HG02852 (cell line): ENCODE measurements around the gene KRTAP1-5.
"Not testable (repeated sequence)": the region's sequence is repeated elsewhere in the genome, so short reads cannot be mapped to it uniquely, and the experiment has no call there.

Source experiments
- ATAC-seq: cut with Tn5 transposase; IDR thresholded peaks from one replicate; pipeline ENCODE4 v1.9.1; 2021; ENCODE audit warnings: mild to moderate bottlenecking, moderate library complexity; ENCODE audit not compliant: unreplicated experiment

KRTAP1-5 gene, protein sequence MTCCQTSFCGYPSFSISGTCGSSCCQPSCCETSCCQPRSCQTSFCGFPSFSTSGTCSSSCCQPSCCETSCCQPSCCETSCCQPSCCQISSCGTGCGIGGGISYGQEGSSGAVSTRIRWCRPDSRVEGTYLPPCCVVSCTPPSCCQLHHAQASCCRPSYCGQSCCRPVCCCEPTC

DNA sequence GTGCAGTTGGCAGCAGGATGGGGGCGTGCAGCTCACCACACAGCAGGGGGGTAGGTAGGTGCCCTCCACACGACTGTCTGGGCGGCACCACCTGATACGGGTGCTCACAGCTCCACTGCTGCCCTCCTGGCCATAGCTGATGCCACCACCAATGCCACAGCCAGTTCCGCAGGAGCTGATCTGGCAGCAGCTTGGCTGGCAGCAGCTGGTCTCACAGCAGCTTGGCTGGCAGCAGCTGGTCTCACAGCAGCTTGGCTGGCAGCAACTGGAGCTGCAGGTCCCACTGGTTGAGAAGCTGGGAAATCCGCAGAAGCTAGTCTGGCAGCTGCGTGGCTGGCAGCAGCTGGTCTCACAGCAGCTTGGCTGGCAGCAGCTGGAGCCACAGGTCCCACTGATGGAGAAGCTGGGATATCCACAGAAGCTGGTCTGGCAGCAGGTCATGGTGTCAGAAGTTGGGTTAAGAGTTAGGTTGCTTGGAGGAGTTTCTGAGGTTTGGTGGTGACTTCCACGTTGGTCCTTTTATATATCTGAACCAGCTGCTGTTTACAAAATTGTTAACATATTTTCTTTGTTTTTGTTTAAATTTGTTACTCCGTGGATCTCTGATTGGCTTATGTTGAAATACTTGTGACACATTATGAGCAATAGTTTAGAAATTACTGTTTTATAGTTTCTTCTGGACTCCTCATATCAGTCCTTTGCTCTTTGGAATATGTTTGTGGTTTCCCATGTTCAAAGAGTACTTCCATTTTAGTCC is at the start of gene KRTAP1-5:
Gene KRTAP1-5, minus strand, starts transcription at position 494 of the 757 bp plus-strand sequence. Its CDS starts 53 bp downstream, at position 441.
- ATAC-seq: no peak

DNA sequence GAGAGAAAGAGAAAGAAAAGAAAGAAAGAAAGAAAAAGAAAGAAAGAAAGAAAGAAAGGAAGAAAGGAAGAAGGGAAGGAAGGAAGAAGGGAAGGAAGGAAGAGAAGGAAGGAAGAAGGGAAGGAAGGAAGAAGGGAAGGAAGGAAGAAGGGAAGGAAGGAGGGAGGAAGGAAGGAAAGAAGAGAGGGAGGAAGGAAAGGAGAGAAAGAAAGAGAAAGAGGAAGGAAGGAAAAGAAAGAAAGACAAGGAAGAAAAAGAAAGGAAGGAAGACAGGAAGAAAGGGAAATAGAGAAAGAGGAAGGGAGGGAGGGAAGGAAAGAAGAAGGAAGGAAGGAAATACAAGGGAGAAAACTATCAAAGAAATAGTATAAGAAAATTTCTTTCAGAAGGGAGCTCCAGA is 49.8 kb upstream of the KRTAP1-5 start:
- no peak for ATAC-seq

DNA sequence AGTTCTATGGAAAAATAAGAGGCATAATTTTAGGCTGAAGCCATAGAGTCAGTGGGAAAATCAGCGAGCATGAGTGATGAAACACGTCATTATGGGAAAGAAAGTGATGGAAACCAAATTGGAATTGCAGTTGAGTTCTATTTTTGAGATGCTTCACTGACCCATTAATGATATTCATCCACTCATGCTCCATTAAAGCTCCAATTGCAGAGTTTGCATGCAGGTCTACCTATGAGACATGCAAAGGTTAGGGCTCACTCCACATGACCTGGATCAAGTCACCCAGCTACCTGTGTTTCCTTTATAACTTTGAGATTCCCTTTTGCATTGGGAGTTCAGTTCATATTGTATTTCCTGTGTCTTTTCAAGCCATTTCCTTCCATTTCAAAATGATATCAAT is 46.7 kb upstream of the KRTAP1-5 start:
- no peak for ATAC-seq

DNA sequence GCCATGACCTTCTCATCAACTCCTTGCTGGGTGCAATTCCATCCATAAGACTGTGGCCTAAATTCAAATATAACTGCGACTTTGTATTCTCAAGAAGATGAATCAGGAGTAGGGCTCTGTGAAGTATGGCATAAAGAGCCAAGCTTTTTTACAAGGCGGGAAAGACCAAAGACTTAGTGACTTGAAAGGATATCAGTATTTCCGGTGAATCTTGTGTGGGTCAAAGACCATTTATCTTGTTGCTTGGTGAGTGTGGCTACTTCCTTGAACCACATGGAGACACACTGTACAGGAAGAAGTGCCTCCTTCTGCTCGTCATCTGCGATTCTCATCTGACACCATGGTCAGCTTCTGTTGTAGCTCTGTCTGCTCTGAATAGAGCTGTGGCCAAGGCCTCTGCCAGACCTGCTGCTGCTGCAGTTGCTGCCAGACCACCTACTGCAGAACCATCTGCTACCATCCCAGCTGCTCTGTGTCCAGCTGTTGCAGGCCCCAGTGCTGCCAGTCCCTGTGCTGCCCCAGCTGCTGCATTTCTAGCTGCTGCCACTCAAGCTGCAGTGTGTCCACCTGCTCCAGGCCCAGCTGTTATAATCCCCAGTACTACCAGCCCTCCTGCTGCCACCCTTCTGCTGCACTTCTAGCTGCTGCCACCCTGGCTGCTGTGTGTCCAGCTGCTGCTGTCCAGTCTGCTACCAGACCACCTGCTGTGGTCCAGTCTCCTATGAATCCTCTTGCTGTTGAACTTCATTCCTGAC is 44.8 kb upstream of the KRTAP1-5 start:
- no peak for ATAC-seq

DNA sequence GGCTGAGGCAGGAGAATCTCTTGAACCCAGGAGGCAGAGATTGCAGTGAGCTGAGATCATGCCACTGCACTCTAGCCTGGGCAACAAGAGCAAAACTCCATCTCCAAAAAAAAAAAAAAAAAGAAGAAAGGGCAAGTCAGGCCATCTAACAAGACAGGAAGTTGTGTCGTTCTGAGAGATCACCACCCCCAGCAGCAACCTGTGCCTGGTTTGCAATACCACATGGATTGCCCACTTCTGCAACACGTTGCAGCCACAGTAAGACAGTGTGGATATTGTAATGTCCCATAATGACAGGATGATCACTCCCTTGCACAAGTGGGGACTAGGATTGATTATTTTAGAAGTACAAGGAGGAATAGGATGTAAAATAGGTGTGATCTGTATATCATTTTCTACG is 42.0 kb upstream of the KRTAP1-5 start:
- no peak for ATAC-seq

DNA sequence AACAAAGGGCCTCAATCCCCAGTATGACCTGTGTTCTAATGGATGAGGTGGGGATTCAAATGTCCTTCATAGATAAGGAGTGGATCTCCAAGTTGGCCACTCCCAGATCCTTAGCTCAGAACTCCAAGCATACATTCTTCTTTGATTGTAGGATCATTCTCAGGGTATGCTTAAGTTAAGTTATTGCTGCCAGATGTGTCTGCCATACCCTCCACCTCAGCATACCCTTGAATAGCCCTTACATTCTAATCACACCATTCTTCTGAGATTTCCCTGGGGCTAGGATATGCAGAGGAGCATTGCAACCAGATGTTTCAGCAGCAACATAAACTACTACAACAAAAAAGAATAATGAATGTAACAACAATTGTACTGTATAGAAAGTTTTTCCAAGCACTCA is 40.3 kb upstream of the KRTAP1-5 start:
- no peak for ATAC-seq

DNA sequence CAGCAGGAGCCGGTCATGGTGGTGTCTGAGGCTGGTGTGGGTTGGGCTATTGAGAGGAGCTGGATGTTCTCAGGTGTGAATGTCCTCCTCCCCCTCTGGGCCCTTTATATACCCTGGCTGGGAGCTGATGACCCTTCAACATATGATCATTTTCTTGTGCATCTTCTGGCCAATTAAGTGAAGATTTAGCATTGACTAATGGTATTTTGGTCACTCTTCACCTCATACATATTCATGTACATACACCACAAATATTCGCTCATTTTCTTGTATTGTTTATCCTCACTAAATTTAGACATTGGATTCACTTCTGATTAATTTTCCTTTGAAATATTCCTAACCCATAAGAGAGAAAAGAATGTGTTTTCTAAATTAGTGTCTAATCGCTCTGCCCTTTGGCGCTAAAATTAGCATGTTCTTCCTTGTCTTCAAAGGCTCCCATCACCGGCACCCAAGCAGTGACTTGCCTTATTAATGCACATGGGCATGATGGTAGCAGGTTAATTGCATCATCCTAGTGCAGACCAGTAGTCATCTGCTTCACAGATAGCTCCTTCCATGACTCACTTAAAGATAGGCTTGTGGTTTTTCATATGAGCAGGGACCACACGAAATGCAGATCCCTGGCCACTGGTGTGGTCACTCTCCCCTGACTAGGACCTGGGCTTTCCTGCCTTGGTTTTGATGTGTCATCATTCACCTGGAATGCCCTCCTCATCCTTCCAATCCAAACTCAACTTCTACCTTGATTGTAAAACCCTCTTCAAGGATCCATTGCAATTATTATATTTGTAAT is 39.0 kb upstream of the KRTAP1-5 start, which contains the start of gene KRTAP2-4:
Gene KRTAP2-4, minus strand, starts transcription at position 51 of the 796 bp plus-strand sequence. Its CDS starts 34 bp downstream, at position 17.
- no peak for ATAC-seq

DNA sequence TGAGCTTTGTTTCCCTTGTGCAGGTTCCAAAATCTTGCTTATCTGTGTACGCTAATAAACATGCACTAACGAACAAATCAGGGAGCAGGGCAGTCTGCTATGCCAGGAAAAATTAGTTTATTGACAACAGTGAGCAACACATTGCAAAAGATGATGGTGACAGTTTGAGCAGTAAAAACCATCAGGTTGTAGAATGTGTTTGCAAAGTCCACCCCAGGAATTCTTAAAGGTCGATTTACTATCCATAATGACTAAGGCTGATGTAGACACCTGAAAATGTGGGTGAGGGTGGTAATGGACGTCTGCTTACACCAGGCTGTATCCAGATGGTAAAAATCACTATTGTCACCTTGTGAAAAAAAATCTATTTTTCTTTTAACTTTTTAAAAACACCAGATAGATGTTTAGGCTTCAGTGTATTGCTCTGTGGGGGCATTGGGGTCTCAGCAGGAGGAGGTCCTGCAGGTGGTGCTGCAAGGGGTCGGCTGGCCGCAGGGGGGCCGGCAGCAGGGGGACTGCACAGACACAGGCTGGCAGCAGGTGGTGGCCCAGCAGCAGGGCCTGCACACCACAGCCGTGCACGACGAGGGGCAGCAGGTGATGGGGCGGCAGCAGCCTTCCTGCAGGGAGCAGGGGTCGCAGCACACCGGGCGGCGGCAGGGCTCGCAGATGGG is 38.1 kb upstream of the KRTAP1-5 start:
- ATAC-seq: not testable (repeated sequence)

DNA sequence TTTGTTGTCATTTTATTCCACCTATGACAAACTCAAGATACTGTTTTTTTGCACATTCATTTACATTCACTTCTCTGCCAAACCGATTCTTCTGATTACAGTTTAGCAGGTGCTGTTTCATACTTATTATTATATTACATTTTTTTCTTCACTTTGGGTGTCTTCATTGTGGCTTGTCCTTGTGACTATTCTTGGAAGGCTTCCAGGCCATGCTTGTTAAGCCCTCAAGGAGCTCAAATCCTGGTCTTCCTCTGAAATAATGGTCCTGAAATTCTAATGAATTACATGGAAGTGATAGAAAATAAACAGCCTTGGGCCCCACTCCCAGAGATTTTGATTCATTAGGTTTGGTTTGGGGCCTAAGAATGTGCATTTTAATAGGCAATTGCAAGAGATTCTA is 37.3 kb upstream of the KRTAP1-5 start:
- no peak for ATAC-seq

DNA sequence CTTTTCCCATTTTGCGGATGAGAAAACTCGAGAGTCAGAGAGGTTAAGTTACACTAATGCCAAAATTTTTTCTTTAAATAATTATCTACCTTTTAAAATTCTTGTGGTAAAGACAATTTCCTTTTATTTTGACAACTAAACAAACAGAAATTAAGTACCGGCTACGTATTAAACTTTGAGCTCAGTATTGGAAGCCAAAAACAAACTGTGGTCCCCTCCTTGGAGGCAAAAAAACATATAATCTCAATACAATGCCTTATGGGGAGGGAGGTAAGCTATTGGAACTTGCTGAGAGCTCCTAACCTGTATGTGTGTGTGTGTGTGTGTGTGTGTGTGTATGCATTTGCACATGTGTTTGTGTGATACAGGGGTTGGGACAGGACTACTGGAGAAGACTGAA is 36.4 kb upstream of the KRTAP1-5 start:
- ATAC-seq: no peak

DNA sequence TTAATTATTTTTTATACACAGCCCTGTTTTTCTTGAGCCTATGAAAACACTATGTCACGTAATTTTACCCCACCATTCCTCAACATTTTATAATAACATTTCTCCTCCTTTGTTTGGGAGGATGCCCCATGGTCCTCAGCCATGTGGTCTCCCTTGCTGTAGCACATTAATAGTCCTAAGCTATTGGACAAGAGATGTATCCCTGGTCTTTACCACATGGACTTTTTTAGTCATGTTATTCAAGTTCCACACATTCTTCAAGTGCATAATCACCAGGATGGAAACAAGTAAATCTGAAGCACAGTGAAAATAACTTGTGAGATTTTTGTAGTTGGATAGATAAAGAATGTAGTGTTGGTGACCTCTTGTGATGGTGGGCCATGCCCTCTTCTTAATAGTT is 35.0 kb upstream of the KRTAP1-5 start:
- no peak for ATAC-seq

DNA sequence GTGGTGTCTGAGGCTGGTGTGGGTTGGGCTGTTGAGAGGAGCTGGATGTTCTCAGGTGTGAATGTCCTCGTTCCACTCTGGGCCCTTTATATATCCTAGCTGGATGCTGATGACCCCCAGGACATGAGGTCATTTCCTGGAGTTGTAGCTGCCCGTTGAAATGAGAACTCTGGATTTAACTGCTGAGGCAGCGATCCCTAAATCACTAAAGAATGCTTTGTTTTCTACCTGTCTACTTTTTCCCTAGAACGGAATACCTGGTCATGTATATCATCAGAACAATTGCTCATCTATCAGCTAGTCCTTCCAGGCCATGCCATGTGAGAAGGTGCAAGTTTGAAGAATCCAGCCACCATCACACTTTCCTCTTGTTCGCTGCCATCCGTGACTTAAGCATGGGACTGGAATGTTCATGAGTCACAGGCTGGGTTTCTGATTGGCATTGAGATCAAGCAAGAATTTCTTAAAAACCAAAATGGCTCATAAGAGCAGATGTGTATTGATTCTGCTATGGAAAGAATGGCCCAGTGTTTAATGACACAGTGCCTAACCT is 33.1 kb upstream of the KRTAP1-5 start, which contains the start of gene KRTAP2-3:
Gene KRTAP2-3, minus strand, starts transcription at position 63 of the 553 bp plus-strand sequence. CDS start 64 bp downstream, outside the sequence.
- ATAC-seq: no peak

DNA sequence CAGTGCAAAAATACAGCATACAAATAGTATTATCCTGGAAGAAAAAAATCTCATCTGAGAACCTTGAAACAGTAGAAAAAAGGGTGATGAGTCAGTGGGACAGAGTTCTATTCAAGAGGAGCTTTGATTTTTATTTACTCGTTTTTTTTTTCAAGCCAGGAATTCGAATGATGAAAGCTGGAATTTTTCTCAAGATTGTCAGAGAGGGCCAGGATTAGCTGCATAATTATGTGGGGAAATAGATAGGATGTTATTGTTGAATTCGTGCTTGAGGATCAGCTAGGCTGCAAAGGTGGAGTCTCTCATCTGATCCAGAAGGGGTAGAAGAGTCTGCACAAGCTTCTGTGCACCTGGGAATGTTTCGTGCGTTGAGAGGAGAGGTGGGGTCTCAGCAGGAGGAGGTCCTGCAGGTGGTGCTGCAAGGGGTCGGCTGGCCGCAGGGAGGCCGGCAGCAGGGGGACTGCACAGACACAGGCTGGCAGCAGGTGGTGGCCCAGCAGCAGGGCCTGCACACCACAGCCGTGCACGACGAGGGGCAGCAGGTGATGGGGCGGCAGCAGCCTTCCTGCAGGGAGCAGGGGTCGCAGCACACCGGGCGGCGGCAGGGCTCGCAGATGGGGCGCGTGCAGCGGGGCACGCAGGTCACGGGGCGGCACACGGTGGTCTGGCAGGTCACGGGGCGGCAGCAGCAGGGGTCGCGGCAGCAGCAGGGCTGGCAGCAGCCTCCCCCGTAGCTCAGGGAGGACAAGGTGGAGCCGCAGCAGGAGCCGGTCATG is 32.5 kb upstream of the KRTAP1-5 start:
- not testable (repeated sequence) for ATAC-seq

DNA sequence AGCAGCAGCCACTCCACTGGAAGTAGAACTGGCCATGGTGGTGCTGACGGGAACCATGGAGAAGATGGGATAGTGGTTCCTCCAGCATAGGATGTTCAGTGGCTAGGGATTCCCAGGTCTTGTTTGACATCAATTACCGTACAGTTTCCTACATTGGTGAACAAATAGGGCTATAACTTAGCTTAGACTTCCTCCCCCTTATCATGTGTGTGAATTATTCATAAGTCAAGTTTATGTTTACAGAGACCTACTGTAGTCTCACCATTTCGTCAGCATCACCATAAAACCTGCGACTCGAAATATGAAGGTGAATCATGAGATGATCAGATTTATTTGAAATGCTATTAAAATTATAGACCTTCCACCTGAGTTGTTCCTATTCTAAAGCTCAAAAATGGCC is 31.7 kb upstream of the KRTAP1-5 start:
- ATAC-seq: no peak

DNA sequence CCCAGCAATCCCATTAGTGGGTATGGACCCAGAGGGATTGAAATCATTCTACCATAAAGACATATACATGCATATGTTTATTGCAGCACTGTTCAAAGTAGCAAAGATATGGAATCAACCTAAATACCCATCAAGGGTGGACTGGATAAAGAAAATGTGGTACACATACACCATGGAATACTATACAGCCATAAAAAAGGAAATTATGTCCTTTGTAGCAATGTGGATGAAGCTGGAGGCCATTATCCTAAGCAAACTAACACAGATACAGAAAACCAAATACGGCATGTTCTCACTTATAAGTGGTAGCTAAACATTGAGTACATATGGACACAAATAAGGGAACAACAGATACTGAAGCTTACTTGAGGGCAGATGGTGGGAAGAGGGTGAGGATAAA is 30.5 kb upstream of the KRTAP1-5 start:
- ATAC-seq: no peak

DNA sequence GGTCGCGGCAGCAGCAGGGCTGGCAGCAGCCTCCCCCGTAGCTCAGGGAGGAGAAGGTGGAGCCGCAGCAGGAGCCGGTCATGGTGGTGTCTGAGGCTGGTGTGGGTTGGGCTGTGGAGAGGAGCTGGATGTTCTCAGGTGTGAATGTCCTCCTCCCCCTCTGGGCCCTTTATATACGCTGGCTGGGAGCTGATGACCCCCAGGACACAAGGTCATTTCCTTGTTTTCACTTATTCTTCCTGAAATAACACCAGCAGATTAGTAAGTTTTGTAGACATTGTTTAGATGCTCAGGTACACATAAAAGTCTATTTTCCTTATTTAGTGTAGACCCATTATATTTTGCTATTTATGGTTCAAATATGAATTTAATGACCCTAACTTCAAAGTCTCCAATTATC is 28.1 kb upstream of the KRTAP1-5 start, which contains the start of gene KRTAP2-2:
Gene KRTAP2-2, minus strand, starts transcription at position 101 of the 400 bp plus-strand sequence. Its CDS starts 19 bp downstream, at position 82.
- ATAC-seq: not testable (repeated sequence)

DNA sequence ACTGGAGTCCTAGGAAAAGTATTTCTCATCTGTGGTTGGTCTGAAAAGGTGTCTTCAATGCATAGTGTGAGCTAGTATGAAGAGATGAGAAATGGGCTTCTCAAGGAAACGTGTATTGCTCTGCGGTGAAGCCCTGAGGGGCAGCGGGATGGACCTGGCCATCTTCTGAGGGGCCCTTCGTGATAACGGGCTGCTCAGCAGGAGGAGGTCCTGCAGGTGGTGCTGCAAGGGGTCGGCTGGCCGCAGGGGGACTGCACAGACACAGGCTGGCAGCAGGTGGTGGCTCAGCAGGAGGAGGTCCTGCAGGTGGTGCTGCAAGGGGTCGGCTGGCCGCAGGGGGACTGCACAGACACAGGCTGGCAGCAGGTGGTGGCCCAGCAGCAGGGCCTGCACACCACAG is 27.5 kb upstream of the KRTAP1-5 start:
- not testable (repeated sequence) for ATAC-seq

DNA sequence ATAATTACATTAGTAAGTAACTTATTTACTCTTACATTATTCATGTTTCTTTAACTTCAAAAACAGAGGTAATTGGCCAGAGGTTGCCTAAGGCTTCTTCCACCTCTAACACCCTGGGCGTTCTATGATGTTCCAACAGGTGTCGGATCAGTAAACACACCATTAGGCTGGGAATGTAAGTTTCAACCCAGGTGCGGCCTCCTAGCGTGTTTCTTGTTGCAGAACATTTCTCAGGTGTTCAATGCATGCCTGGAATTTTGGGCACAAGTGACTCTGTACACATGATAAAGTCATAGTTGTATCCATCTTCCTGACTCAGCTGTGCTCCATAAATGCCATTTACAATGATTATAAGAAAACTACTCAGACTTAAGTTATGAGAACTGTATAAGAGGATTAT is 27.0 kb upstream of the KRTAP1-5 start:
- ATAC-seq: no peak

DNA sequence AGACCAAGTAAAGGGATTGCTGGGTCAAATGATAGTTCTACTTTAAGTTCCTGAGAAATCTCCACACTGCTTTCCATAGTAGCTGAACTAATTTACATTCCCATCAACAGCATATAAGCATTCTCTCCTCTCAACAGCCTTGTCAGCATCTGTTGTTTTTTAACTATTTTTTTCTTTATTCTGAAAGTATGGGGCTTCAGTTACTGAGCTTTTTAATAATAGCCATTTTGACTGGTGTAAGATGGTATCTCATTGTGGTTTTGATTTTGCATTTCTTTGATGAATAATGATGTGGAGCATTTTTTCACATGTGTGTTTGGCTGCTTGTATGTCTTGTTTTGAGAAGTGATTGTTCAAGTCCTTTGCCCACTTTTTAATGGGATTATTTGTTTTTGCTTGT is 25.6 kb upstream of the KRTAP1-5 start:
- no peak for ATAC-seq
